Measurements from ENCODE around the gene PARVB.

GRCh38 chr22:43996981-43997265 is 27.2 kb upstream of the PARVB start:
- TF ChIP-seq ZC3H4 (CRISPR knock-in tag; IDR thresholded peaks at IDR 0.05; ENCODE audit: borderline replicate concordance) (no peak), CEBPB (tag; IDR thresholded peaks at IDR 0.05) (no peak), ZNF561 (CRISPR knock-in tag; conservative IDR thresholded peaks at IDR 0.05) (no peak), TCF7L2 (IDR thresholded peaks at IDR 0.05; ENCODE audit: low read depth, low read length) (no peak), TCF7 (IDR thresholded peaks at IDR 0.05; ENCODE audit: borderline replicate concordance) (no peak), FOSL1 (tag; conservative IDR thresholded peaks at IDR 0.05) (no peak), ZNF143 (CRISPR knock-in tag; IDR thresholded peaks at IDR 0.05) (no peak), EGR1 (conservative IDR thresholded peaks at IDR 0.05) (no peak), FOXA1 (IDR thresholded peaks at IDR 0.05; ENCODE audit: borderline replicate concordance) (no peak), OTX1 (CRISPR knock-in tag; IDR thresholded peaks at IDR 0.05) (no peak), GABPA (tag; conservative IDR thresholded peaks at IDR 0.05; ENCODE audit: low read depth) (no peak), ZBTB33 (CRISPR knock-in tag; IDR thresholded peaks at IDR 0.05) (no peak)
- TF ChIP-seq, protein P1, sequence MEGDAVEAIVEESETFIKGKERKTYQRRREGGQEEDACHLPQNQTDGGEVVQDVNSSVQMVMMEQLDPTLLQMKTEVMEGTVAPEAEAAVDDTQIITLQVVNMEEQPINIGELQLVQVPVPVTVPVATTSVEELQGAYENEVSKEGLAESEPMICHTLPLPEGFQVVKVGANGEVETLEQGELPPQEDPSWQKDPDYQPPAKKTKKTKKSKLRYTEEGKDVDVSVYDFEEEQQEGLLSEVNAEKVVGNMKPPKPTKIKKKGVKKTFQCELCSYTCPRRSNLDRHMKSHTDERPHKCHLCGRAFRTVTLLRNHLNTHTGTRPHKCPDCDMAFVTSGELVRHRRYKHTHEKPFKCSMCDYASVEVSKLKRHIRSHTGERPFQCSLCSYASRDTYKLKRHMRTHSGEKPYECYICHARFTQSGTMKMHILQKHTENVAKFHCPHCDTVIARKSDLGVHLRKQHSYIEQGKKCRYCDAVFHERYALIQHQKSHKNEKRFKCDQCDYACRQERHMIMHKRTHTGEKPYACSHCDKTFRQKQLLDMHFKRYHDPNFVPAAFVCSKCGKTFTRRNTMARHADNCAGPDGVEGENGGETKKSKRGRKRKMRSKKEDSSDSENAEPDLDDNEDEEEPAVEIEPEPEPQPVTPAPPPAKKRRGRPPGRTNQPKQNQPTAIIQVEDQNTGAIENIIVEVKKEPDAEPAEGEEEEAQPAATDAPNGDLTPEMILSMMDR (IDR thresholded peaks at IDR 0.05 in 2 of 3, conservative IDR thresholded peaks at IDR 0.05 in 1 of 3; ENCODE audit: insufficient read depth in 2 of 3, low read depth in 1 of 3, low read length in 3 of 3) = no peak
